ENCODE measurements around the gene CATSPERD. TPM values are rescaled to one million over a fixed set of nuclear protein-coding genes. Genes with fewer than 3 reads are reported as not detected.

Gene CATSPERD
- total and polyA plus RNA-seq, 12 donors: not detected

DNA sequence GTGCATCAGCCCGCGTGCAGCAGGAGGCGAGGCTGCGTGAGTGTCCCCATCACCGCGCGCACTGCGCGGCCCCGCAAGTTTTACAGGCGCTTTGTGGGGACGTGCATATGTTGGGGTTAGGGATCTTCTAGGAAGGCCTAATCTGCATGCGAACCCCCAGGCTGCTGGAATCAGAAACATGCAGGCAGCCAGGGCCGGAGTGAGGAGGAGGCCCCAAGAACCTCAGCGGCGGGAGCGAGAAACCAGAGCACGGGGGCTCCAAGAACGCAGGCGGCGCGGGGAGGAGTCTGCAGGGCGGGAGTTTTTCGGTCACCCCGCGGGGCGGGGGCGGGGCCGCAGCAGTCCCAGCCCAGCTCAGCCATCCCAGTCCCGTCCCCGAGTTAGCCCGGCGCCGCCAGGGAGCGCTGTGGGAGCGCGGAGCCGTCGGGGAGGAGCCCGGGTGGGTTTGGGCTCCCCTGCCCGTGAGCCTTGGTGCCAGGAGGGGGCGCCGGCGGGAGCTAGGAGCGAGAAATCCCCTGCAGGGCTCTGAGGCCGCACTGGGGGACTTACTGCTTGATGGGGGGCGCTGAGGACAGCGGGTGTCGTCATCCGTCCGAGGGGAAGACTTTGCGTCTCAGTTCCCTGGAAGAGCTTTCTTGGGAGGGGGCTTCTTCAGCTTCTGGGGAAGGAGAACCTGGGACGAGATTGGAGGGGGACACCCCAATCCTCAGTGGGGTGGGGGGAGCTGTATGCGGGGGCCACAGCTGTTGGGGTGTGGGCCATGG, 83.5 kb downstream of the CATSPERD start:
- 0 to 1% (median 1%) methylated on average over 5 to 54 of the region's 54 CpGs for WGBS, 4 donors
- Histone ChIP-seq H3K27me3 (no peaks in the 10 kb centered on the region), H3K9me3 (replicated peaks in 1 of 3) (no peaks in the 10 kb centered on the region), H3K27ac (peak overlapping the region in 3 of 5 donors; percentile 18 to 27 (median 19)), H3K4me3 (peak overlapping the region in 1 of 4 donors; percentile 34), H3K36me3 (replicated peaks in 1 of 2) (no peaks in the 10 kb centered on the region), H3K4me1 (replicated peaks in 1 of 2) (peaks cover 33 to 40% of the 10 kb centered on the region in 2 donors)
- peak; percentile 91 to 93 (median 92) for DNase-seq
- intact Hi-C loops (cut with DNase I): loop anchor here in 1 of 2 donors (2.0 to 10.0 kb wide), 2 partner anchors 89 to 211 kb away; no protein-coding TSS in a partner anchor
- no peak for TF ChIP-seq POLR2A (IDR thresholded peaks at IDR 0.05)
- TF ChIP-seq, protein P1, sequence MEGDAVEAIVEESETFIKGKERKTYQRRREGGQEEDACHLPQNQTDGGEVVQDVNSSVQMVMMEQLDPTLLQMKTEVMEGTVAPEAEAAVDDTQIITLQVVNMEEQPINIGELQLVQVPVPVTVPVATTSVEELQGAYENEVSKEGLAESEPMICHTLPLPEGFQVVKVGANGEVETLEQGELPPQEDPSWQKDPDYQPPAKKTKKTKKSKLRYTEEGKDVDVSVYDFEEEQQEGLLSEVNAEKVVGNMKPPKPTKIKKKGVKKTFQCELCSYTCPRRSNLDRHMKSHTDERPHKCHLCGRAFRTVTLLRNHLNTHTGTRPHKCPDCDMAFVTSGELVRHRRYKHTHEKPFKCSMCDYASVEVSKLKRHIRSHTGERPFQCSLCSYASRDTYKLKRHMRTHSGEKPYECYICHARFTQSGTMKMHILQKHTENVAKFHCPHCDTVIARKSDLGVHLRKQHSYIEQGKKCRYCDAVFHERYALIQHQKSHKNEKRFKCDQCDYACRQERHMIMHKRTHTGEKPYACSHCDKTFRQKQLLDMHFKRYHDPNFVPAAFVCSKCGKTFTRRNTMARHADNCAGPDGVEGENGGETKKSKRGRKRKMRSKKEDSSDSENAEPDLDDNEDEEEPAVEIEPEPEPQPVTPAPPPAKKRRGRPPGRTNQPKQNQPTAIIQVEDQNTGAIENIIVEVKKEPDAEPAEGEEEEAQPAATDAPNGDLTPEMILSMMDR (IDR thresholded peaks at IDR 0.05): peak; percentile 85 to 98 (median 90)

DNA sequence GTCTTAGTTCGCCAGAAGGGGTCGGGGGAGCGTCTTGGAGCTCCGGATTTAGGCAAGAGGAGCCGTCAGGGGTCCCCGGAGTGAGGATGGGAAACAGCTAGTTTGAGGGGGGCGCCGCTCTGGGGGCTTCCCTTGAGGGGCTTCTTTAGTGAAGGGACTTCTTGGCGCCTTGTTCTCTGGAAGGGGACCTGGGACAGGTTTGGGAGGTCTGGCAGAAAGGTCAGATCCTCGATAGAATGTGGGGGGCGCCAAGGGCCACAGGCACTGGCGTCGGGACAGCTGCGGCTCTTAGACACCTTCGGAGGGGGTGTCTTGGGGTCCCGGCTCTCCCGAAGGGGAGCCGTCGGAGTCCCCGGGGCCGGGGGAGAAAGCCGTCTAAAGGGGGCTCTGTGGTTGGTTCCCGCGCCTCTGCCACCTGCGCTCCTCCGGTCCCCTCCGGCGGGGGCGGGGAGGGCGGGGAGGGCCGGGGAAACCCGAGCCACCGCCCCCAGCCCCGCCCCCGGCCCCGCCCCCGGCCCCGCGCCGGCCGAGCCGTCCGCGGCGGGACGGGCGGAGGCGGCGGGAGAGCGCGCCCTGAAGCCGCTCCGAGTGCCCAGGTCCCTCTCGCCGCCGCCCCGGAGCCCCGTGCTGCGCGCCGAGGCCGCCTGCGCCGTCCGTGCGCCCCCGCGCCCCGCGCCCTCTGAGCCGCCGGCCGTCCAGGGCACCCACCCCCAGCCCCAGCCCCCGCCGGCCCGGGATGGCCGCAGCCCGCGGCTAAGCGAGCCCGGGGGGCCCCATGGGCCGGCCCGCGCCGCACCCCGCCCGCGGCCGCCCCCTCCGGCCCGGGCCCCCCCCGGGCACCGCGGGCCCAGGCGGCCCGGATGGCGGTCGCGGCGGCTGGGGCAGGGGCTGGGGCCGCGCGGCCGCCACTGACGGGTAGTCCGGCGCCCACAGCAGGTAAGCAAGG, 84.4 kb downstream of the CATSPERD start, which contains the start of gene NRTN:
TSS of gene NRTN (plus strand) at position 552 of the 946 bp plus-strand sequence. CDS start 19,099 bp downstream, outside the sequence.
- TF ChIP-seq, protein P1 (IDR thresholded peaks at IDR 0.05): no peak
- no peak for TF ChIP-seq POLR2A (IDR thresholded peaks at IDR 0.05)
- no peaks in the 10 kb centered on the region for H3K9me3 ChIP-seq (replicated peaks in 1 of 3)
- DNase-seq: peak in 4 of 7 donors; percentile 53 to 71 (median 55)
- H3K27ac ChIP-seq: peak within 1 kb of the TSS in 3 of 5 donors; percentile 19 to 75 (median 72)
- H3K27me3 ChIP-seq: no peaks in the 10 kb centered on the region
- peak within 1 kb of the TSS in 2 of 4 donors; percentile 16 to 53 for H3K4me3 ChIP-seq
- WGBS, 4 donors: 1 to 4% (median 2%) methylated on average over 10 to 86 of the region's 107 CpGs
- H3K36me3 ChIP-seq (replicated peaks in 1 of 2): no peaks in the 10 kb centered on the region
- peaks cover 29 to 31% of the 10 kb centered on the region in 2 donors for H3K4me1 ChIP-seq (replicated peaks in 1 of 2)
- intact Hi-C loops (cut with DNase I): loop anchor here (2.0 to 10.0 kb wide), 4 partner anchors 88 to 218 kb away; no protein-coding TSS in a partner anchor

DNA sequence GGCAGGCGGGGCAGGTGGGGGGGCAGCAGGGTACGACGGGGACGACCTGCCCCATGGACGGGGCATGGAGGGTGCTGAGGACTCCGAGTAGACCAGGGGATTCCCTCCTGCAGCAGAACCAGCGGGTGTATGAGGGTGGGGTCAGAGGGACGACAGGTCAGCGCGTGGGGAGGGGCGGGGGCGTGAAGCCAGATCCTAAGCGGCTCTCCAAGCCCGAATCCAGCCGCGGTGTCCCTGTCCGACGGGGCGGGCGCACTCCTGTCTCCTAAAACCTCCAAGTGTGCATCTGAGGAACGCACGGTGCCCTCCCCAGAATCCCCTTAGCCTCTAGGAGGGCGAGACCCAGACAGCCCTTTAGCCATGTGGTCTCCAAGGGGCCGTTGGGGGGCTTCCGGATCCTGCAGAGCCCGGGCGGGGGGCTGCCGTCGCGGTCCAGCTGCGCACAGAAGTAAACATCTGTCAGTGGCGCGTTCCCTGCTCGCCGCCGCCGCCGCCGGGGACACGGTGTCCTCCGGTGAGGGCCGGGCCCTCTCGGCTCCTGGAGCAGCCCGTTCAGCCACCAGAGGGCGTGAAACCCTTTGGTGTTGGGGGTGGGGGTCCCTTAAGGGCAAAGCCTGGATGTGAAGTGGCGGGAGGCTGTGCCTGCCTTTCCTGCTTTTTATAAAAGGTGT, 85.2 kb downstream of the CATSPERD start:
- Histone ChIP-seq H3K4me3 (peak overlapping the region in 2 of 4 donors; percentile 16 to 53), H3K4me1 (replicated peaks in 1 of 2) (peaks cover 21 to 23% of the 10 kb centered on the region in 2 donors), H3K9me3 (replicated peaks in 1 of 3) (no peaks in the 10 kb centered on the region), H3K36me3 (replicated peaks in 1 of 2) (no peaks in the 10 kb centered on the region), H3K27ac (peak overlapping the region in 3 of 5 donors; percentile 9 to 75 (median 72)), H3K27me3 (no peaks in the 10 kb centered on the region)
- TF ChIP-seq, protein P1 (IDR thresholded peaks at IDR 0.05): peak; percentile 73 to 83 (median 76)
- peak in 1 of 2 donors; percentile 36 for TF ChIP-seq POLR2A (IDR thresholded peaks at IDR 0.05)
- 0 to 2% (median 1%) methylated on average over 17 to 46 of the region's 46 CpGs for WGBS, 4 donors
- intact Hi-C loops (cut with DNase I): loop anchor here (2.0 to 10.0 kb wide), 4 partner anchors 87 to 217 kb away; no protein-coding TSS in a partner anchor
- peak; percentile 75 to 86 (median 83) for DNase-seq
